AG04450 (cell line): ENCODE measurements around the gene CD9. TPM values are rescaled to one million over a fixed set of nuclear protein-coding genes. Genes with fewer than 3 reads are reported as not detected.
"Not testable (repeated sequence)": the region's sequence is repeated elsewhere in the genome, so short reads cannot be mapped to it uniquely, and the experiment has no call there.

Experiments used
- CTCF ChIA-PET: fragments of 300-600, 350-600 bp; formaldehyde crosslinking; extraction: SDS; loops from one replicate; lab custom pipeline; 2022; ENCODE audit warnings: antibody characterized with exemption, inconsistent platforms; lab: Charles Lee
- POLR2A ChIA-PET: fragments of 350-600 bp; formaldehyde crosslinking; extraction: SDS; loops from one replicate; lab custom pipeline; 2021; ENCODE audit warnings: antibody characterized with exemption, inconsistent platforms; lab: Yijun Ruan, JAX
- DNase-seq: peaks from one replicate; pipeline ENCODE4 v3.0.0-alpha.2; 2011; ENCODE audit warnings: low read depth, low spot score
- H3K27ac ChIP-seq: one replicate; pipeline ENCODE4 v1.5.1; 2012; ENCODE audit warnings: low read depth, low read length, control low read depth
- H3K27me3 ChIP-seq: one replicate; pipeline ENCODE4 v1.6.0; 2012; ENCODE audit warnings: low read length; ENCODE audit not compliant: control insufficient read depth, insufficient read depth
- H3K4me3 ChIP-seq: 2 replicates; pipeline ENCODE4 v1.5.1; 2011; ENCODE audit warnings: mild to moderate bottlenecking, low read depth, low read length, control low read depth
- H3K9me3 ChIP-seq: 2 replicates; pipeline ENCODE4 v1.5.1; 2012; ENCODE audit warnings: low read length; ENCODE audit not compliant: control insufficient read depth, insufficient read depth
- CTCF ChIP-seq: IDR thresholded peaks from 2 replicates; pipeline ENCODE4 v1.5.1; 2011; ENCODE audit warnings: low read depth, low read length, control low read depth, inconsistent platforms
- polyA plus RNA-seq: library from polyadenylated mRNA; depleted of rRNA; stranded (reverse); fragments of >200 nt; gene quantifications from 2 replicates; pipeline ENCODE4 v1.2.3, GENCODE V29; 2011

CD9 gene
- polyA plus RNA-seq, 1 experiment = 177 TPM

GRCh38 chr12:6158749-6159148 lies 41.5 kb upstream of the CD9 start:
- POLR2A ChIA-PET = interaction anchor here (0.7 kb wide), 1 partner anchor 16 kb away, joined by 3 read pairs; no protein-coding TSS in a partner anchor

GRCh38 chr12:6159166-6160011 lies 40.8 kb upstream of the CD9 start:
- H3K9me3 ChIP-seq, H3K27ac ChIP-seq, CTCF ChIA-PET, POLR2A ChIA-PET, DNase-seq, H3K4me3 ChIP-seq, H3K27me3 ChIP-seq: not testable (repeated sequence)

More at GRCh38 chr12:6158749-6159148, 41.5 kb upstream of the CD9 start:
- H3K27me3 ChIP-seq = no peaks in the 10 kb centered on the region
- no peak overlapping the region for H3K27ac ChIP-seq
- no peak for DNase-seq
- no peak for TF ChIP-seq CTCF
- peaks cover 5% of the 10 kb centered on the region; the same call in 1 of the 2 replicates for H3K9me3 ChIP-seq
- H3K4me3 ChIP-seq = no peak overlapping the region
- CTCF ChIA-PET = no interaction called here

- H3K27me3 ChIP-seq, CTCF ChIA-PET, POLR2A ChIA-PET, DNase-seq, H3K4me3 ChIP-seq, H3K9me3 ChIP-seq, H3K27ac ChIP-seq: not testable (repeated sequence)
Observed at GRCh38 chr12:6160049-6160649, 40.1 kb upstream of the CD9 start.

- Histone ChIP-seq H3K9me3 (peaks cover 5% of the 10 kb centered on the region; the same call in 1 of the 2 replicates), H3K27ac (peak overlapping the region; percentile 73), H3K4me3 (no peak overlapping the region), H3K27me3 (no peaks in the 10 kb centered on the region)
- POLR2A ChIA-PET = interaction anchor here (0.6 to 0.8 kb wide), 2 partner anchors 63 to 68 kb away, joined by 3 to 5 read pairs; no protein-coding TSS in a partner anchor
- DNase-seq = peak; percentile 74
- no peak for TF ChIP-seq CTCF
- CTCF ChIA-PET = interaction anchor here (0.8 to 1.3 kb wide), 5 partner anchors 22 to 118 kb away, joined by 3 to 10 read pairs (median 3); no protein-coding TSS in a partner anchor
Observed at GRCh38 chr12:6161124-6161882, 38.9 kb upstream of the CD9 start.

- Histone ChIP-seq H3K27ac (no peak overlapping the region), H3K9me3 (peaks cover 5% of the 10 kb centered on the region; the same call in 1 of the 2 replicates), H3K4me3 (no peak overlapping the region), H3K27me3 (no peaks in the 10 kb centered on the region)
- CTCF ChIA-PET = interaction anchor here (0.6 kb wide), 1 partner anchor 20 kb away, joined by 3 read pairs; no protein-coding TSS in a partner anchor
- POLR2A ChIA-PET = interaction anchor here (0.6 kb wide), 1 partner anchor 173 kb away, joined by 8 read pairs; no protein-coding TSS in a partner anchor
- TF ChIP-seq CTCF = no peak
- DNase-seq = no peak
Observed at GRCh38 chr12:6163416-6164060, 36.7 kb upstream of the CD9 start.
